ENCODE data around the gene KIF26B. TPM values are rescaled to one million over a fixed set of nuclear protein-coding genes. Genes with fewer than 3 reads are reported as not detected.

Gene KIF26B
- total RNA-seq, 2 donors from 2014 or later: 0.12 to 0.13 TPM

- ATAC-seq: no peak
Measured at GRCh38 chr1:245256528-245256927, 101.7 kb downstream of the KIF26B start.

GRCh38 chr1:245258271-245258920 lies 103.6 kb downstream of the KIF26B start:
- intact Hi-C loops (cut with DNase I): no loop called here
- ATAC-seq (peak in 1 of 2 donors; percentile 26), DNase-seq (no peak)

More at GRCh38 chr1:245256528-245256927, 101.7 kb downstream of the KIF26B start:
- no peak for DNase-seq
- intact Hi-C loops (cut with DNase I): no loop called here

- ATAC-seq: no peak
- DNase-seq: no peak
- intact Hi-C loops (cut with DNase I): no loop called here
Measured at GRCh38 chr1:245260110-245260882, 105.5 kb downstream of the KIF26B start.

GRCh38 chr1:245260883-245261282 lies 106.1 kb downstream of the KIF26B start:
- no peak for ATAC-seq
- intact Hi-C loops (cut with DNase I): no loop called here
- no peak for DNase-seq

GRCh38 chr1:245261786-245262185 lies 107.0 kb downstream of the KIF26B start:
- ATAC-seq (no peak), DNase-seq (no peak)
- intact Hi-C loops (cut with DNase I): no loop called here

- intact Hi-C loops (cut with DNase I): no loop called here
- ATAC-seq (no peak), DNase-seq (no peak)
Measured at GRCh38 chr1:245263529-245264095, 108.8 kb downstream of the KIF26B start.

- ATAC-seq (no peak), DNase-seq (no peak)
- intact Hi-C loops (cut with DNase I): no loop called here
Measured at GRCh38 chr1:245264226-245264625, 109.4 kb downstream of the KIF26B start.

- DNase-seq (no peak), ATAC-seq (no peak)
- intact Hi-C loops (cut with DNase I): no loop called here
Measured at GRCh38 chr1:245266105-245266504, 111.3 kb downstream of the KIF26B start.

- intact Hi-C loops (cut with DNase I): no loop called here
- no peak for ATAC-seq
- DNase-seq: no peak
Measured at GRCh38 chr1:245270063-245270462, 115.3 kb downstream of the KIF26B start.

- intact Hi-C loops (cut with DNase I): no loop called here
- DNase-seq: no peak
- ATAC-seq: no peak
Measured at GRCh38 chr1:245270972-245271371, 116.2 kb downstream of the KIF26B start.

- intact Hi-C loops (cut with DNase I): no loop called here
- no peak for DNase-seq
- ATAC-seq: no peak
Measured at GRCh38 chr1:245272676-245273075, 117.9 kb downstream of the KIF26B start.

- DNase-seq (no peak), ATAC-seq (no peak)
- intact Hi-C loops (cut with DNase I): no loop called here
Measured at GRCh38 chr1:245276445-245276844, 121.7 kb downstream of the KIF26B start.

GRCh38 chr1:245277276-245277675 lies 122.5 kb downstream of the KIF26B start:
- DNase-seq: no peak
- intact Hi-C loops (cut with DNase I): no loop called here
- no peak for ATAC-seq

GRCh38 chr1:245278846-245279245 lies 124.1 kb downstream of the KIF26B start:
- intact Hi-C loops (cut with DNase I): no loop called here
- DNase-seq (no peak), ATAC-seq (no peak)

GRCh38 chr1:245279346-245279745 lies 124.6 kb downstream of the KIF26B start:
- DNase-seq (no peak), ATAC-seq (no peak)
- intact Hi-C loops (cut with DNase I): no loop called here

- no peak for DNase-seq
- no peak for ATAC-seq
- intact Hi-C loops (cut with DNase I): no loop called here
Measured at GRCh38 chr1:245283001-245283400, 128.2 kb downstream of the KIF26B start.

GRCh38 chr1:245285168-245285567 lies 130.4 kb downstream of the KIF26B start:
- DNase-seq (no peak), ATAC-seq (no peak)
- intact Hi-C loops (cut with DNase I): no loop called here

- no peak for ATAC-seq
- intact Hi-C loops (cut with DNase I): no loop called here
- no peak for DNase-seq
Measured at GRCh38 chr1:245288796-245289195, 134.0 kb downstream of the KIF26B start.

- intact Hi-C loops (cut with DNase I): no loop called here
- ATAC-seq: peak; percentile 54 to 55
- DNase-seq: no peak
Measured at GRCh38 chr1:245290836-245291235, 136.1 kb downstream of the KIF26B start.

GRCh38 chr1:245291351-245291750 lies 136.6 kb downstream of the KIF26B start:
- ATAC-seq: no peak
- intact Hi-C loops (cut with DNase I): no loop called here

GRCh38 chr1:245292141-245292540 lies 137.4 kb downstream of the KIF26B start:
- ATAC-seq: no peak
- no peak for DNase-seq
- intact Hi-C loops (cut with DNase I): no loop called here

More at GRCh38 chr1:245291351-245291750, 136.6 kb downstream of the KIF26B start:
- no peak for DNase-seq
